GM18498 (cell line): ENCODE measurements around the gene TMEM42.

ENCODE experiments used
- ATAC-seq: cut with Tn5 transposase; IDR thresholded peaks from one replicate; pipeline ENCODE4 v1.9.1; 2021; ENCODE audit warnings: mild to moderate bottlenecking, moderate library complexity; ENCODE audit not compliant: unreplicated experiment

Gene TMEM42

DNA sequence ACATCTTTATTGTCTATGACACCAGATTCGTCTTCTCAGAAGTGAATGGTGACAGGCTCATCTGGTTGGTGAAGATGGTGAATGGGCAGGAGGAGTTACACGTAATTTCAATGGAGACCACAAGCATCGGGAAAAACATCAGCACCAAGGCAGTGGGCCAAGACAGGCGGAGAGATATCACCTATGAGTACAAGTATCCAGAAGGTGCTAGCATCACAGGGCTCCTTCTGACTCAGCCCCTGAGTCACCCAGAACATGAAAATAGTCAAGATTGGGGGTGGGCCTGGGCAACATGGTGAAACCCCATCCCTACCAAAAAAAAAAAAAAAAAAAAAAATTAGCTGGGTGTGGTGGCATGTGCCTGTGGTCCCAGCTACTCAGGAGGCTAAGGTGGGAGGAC is 45.3 kb downstream of the TMEM42 start:
- ATAC-seq: no peak

DNA sequence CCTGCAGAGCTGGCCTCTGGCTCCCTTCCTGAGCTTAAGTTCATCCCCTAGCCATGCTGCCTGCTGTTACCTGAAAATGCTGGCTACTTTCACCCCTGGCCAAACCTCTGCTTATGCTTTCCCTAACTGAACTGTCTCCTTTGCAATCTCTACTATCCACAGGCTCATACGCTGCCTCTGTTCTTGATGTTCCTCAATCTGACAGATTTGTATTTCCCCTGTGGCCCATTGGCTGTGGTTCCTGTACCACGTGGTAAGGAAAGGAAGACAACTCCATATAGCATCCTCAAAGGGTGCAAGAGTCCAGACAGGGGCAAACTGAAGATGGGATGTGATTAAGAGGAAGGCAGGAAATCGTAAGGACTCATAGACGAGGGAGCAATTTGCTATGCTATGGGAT is 45.9 kb downstream of the TMEM42 start:
- no peak for ATAC-seq

DNA sequence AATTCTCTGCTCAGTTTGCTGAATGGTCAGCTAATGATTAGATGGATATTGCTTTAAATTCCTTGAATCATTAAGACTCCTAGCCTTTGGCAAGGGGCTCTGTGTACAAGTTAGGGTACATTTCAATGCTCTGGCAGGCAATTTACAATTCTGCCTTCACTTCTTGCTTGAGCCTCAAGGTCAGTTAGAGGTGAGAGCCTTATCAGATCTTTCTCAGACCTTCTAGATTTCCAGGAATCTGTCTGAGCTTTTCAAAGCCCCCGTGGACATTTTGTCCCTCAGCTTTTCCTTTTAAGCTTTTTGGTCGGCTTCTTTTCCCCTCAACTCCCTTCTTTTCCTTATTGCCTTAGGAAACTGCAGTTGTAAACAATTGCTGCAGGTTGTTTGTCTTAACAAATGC is 47.4 kb downstream of the TMEM42 start:
- ATAC-seq: no peak

DNA sequence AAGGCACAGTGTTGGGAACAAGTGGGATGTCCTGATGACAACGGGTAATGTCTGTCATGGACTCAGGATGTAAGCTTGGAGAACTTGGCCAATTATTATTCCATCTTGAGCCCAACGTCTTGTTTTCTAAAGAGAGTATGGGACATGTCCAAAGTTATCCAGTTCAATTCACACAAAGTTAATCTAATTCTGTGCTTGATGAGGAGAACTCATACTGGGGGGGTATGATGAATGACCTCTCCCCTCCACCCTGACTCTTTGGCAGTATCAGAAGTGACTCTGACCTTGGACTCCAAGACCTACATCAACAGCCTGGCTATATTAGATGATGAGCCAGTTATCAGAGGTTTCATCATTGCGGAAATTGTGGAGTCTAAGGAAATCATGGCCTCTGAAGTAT is 49.0 kb downstream of the TMEM42 start:
- no peak for ATAC-seq

DNA sequence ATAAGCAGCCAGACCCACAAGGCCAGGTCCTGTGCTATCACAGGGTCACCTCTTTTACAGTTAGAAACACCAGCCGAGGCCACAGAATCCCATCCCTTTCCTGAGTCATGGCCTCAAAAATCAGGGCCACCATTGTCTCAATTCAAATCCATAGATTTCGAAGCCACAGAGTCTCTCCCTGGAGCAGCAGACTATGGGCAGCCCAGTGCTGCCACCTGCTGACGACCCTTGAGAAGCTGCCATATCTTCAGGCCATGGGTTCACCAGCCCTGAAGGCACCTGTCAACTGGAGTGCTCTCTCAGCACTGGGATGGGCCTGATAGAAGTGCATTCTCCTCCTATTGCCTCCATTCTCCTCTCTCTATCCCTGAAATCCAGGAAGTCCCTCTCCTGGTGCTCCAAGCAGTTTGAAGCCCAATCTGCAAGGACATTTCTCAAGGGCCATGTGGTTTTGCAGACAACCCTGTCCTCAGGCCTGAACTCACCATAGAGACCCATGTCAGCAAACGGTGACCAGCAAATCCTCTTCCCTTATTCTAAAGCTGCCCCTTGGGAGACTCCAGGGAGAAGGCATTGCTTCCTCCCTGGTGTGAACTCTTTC is 52.3 kb downstream of the TMEM42 start:
- no peak for ATAC-seq

DNA sequence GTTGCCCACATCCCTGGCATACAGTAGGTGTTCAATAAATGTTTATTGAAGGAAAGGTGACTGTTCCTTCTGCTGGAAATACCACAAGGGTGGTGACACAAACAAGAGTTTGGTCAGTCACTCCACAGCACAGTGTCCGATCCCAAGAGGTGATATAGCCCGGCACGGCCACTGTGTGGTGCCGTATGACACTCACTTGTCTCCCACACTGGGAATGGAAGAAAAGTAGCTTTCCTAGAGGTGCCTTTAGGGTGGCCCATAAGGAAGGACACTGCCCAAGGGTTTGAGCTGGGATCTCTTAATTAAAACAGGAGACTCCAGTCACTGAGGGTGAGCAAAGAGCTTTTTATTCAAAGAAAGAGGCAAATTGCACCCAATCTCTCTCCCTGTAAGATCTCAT is 53.2 kb downstream of the TMEM42 start:
- ATAC-seq: no peak
